ENCODE measurements around the gene EML4. TPM values are rescaled to one million over a fixed set of nuclear protein-coding genes. Genes with fewer than 3 reads are reported as not detected.

Gene EML4
- total and polyA plus RNA-seq, 9 of the 15 experiments (the other 6 are each of a cell fraction or from before 2014, with no cell fraction given) = 14.7 to 48.3 (median 36.5) TPM

- peak; percentile 85; the same call in 1 of the 2 replicates for TF ChIP-seq ZBTB9 (CRISPR knock-in tag; IDR thresholded peaks at IDR 0.05)
- no peak for TF ChIP-seq NCOA2 (IDR thresholded peaks at IDR 0.05; ENCODE audit: partially characterized antibody in 2 of 2)
- no peak for TF ChIP-seq NR2C1 (IDR thresholded peaks at IDR 0.05)
- TF ChIP-seq NR2C1 (tag; IDR thresholded peaks at IDR 0.05) = no peak
- TF ChIP-seq NFATC3 (IDR thresholded peaks at IDR 0.05) = no peak
- TF ChIP-seq GABPA (tag; conservative IDR thresholded peaks at IDR 0.05; ENCODE audit: low read depth) = peak; percentile 36; the same call in 1 of the 2 replicates
- TF ChIP-seq THRAP3 (IDR thresholded peaks at IDR 0.05; ENCODE audit: borderline replicate concordance) = no peak; the same call in 1 of the 2 replicates
- no peak for TF ChIP-seq ERF (CRISPR knock-in tag; IDR thresholded peaks at IDR 0.05)
- TF ChIP-seq C11orf30 (IDR thresholded peaks at IDR 0.05; ENCODE audit: low read depth) = no peak
- TF ChIP-seq, protein P1, sequence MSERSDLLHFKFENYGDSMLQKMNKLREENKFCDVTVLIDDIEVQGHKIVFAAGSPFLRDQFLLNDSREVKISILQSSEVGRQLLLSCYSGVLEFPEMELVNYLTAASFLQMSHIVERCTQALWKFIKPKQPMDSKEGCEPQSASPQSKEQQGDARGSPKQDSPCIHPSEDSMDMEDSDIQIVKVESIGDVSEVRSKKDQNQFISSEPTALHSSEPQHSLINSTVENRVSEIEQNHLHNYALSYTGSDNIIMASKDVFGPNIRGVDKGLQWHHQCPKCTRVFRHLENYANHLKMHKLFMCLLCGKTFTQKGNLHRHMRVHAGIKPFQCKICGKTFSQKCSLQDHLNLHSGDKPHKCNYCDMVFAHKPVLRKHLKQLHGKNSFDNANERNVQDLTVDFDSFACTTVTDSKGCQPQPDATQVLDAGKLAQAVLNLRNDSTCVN (CRISPR knock-in tag; IDR thresholded peaks at IDR 0.05) = no peak
- no peak for TF ChIP-seq CREBBP (IDR thresholded peaks at IDR 0.05; ENCODE audit: low read depth, low read length)
- TF ChIP-seq OTX1 (CRISPR knock-in tag; IDR thresholded peaks at IDR 0.05) = no peak
- TF ChIP-seq, protein P2, sequence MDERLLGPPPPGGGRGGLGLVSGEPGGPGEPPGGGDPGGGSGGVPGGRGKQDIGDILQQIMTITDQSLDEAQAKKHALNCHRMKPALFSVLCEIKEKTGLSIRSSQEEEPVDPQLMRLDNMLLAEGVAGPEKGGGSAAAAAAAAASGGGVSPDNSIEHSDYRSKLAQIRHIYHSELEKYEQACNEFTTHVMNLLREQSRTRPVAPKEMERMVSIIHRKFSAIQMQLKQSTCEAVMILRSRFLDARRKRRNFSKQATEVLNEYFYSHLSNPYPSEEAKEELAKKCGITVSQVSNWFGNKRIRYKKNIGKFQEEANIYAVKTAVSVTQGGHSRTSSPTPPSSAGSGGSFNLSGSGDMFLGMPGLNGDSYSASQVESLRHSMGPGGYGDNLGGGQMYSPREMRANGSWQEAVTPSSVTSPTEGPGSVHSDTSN (CRISPR knock-in tag; IDR thresholded peaks at IDR 0.05; ENCODE audit: low read depth) = no peak
- TF ChIP-seq, protein P2 (tag; conservative IDR thresholded peaks at IDR 0.05; ENCODE audit: low read depth) = peak; percentile 73
- TF ChIP-seq NFYB (IDR thresholded peaks at IDR 0.05; ENCODE audit: extremely low read depth, insufficient read length) = no peak
- TF ChIP-seq ZNF277 (CRISPR knock-in tag; IDR thresholded peaks at IDR 0.05; ENCODE audit: borderline replicate concordance) = no peak
- no peak for TF ChIP-seq U2AF1 (optimal IDR thresholded peaks at IDR 0.05; ENCODE audit: low read depth, low read length)
- no peak for TF ChIP-seq FOXP1 (CRISPR knock-in tag; IDR thresholded peaks at IDR 0.05)
- TF ChIP-seq NEUROD1 (IDR thresholded peaks at IDR 0.05; ENCODE audit: borderline replicate concordance, low read depth, low read length, partially characterized antibody) = no peak
- no peak for TF ChIP-seq BMI1 (IDR thresholded peaks at IDR 0.05; ENCODE audit: low read length)
Observed at GRCh38 chr2:42196403-42197267, 27.5 kb downstream of the EML4 start (continued).
